HepG2 (cell line): Measurements from ENCODE around the gene EIF2S2. TPM values are rescaled to one million over a fixed set of nuclear protein-coding genes. Genes with fewer than 3 reads are reported as not detected.

Experiments
- ATAC-seq: fragments of 200-7000 bp; cut with Tn5 transposase; 3 replicates; pipeline ENCODE4 v1.9.1; 2020; ENCODE audit warnings: mild to moderate bottlenecking, moderate library complexity
- BruUV-seq: library from RNA; stranded (reverse); fragments of 400-500 nt; replicated peaks from 2 replicates; lab custom pipeline; 2021; lab: Mats Ljungman, UMichigan
- CTCF ChIA-PET: fragments of 300-600 bp; formaldehyde crosslinking; extraction: SDS; loops from one replicate; lab custom pipeline; 2021; ENCODE audit warnings: low total read pairs, inconsistent platforms, low intra/inter-chr PET ratio; lab: Yijun Ruan, JAX
- POLR2A ChIA-PET: fragments of 350-600 bp; sonication (Branson Sonifier 250); formaldehyde crosslinking; loops from one replicate; lab custom pipeline; 2020; ENCODE audit warnings: antibody characterized with exemption, inconsistent platforms; lab: Yijun Ruan, JAX
- DNase-seq: peaks from one replicate; pipeline ENCODE4 v3.0.0-alpha.2; 2015; ENCODE audit warnings: low spot score
- FAIRE-seq: peaks from 3 replicates; lab custom pipeline; 2011; peaks lifted over from hg19 to GRCh38; lab: Jason Lieb, UNC
- H2AFZ ChIP-seq: one replicate; pipeline ENCODE4 v1.6.1; 2011; ENCODE audit warnings: low read length, inconsistent platforms
- H3K27ac ChIP-seq: fragments of 300-600 bp; 3 replicates; pipeline ENCODE4 v1.8.0; 2011; ENCODE audit warnings: mixed run types, mild to moderate bottlenecking, mixed read lengths, low read length, inconsistent platforms; ENCODE audit not compliant: insufficient read depth; ENCODE audit errors: extremely low read length
- H3K27me3 ChIP-seq, 2 experiments: fragments of 200-600 bp in 1 of 2; 2 replicates in 1 of 2; 3 replicates in 1 of 2; pipeline versions ENCODE4 v1.6.0 to v1.8.0; 2011; ENCODE audit warnings: low read length in 2 of 2, mild to moderate bottlenecking in 2 of 2, moderate library complexity in 2 of 2, inconsistent platforms in 1 of 2; ENCODE audit not compliant: insufficient read depth in 2 of 2, control insufficient read depth in 1 of 2
- H3K36me3 ChIP-seq, 2 experiments: fragments of 200-600 bp in 1 of 2; replicated peaks in 1 of 2; 2 replicates in 1 of 2; 3 replicates in 1 of 2; pipeline versions ENCODE4 v1.5.1 to v1.8.0; 2011; ENCODE audit warnings: low read length in 2 of 2, inconsistent platforms in 1 of 2; ENCODE audit not compliant: insufficient read depth in 2 of 2, control insufficient read depth in 1 of 2
- H3K4me1 ChIP-seq: 2 replicates; pipeline ENCODE4 v1.5.1; 2012; ENCODE audit warnings: low read length, inconsistent platforms; ENCODE audit not compliant: insufficient read depth
- H3K4me2 ChIP-seq: 2 replicates; pipeline ENCODE4 v1.6.0; 2011; ENCODE audit warnings: low read depth, low read length, inconsistent platforms
- H3K4me3 ChIP-seq, 3 experiments: fragments of 200-600 bp in 1 of 3; sonication (generic), shearing (Covaris generic) in 1 of 3; replicated peaks in 1 of 3; 2 replicates each; pipeline ENCODE4 v1.5.1; 2011 to 2016; ENCODE audit warnings: low read length in 3 of 3, inconsistent platforms in 2 of 3, low read depth in 2 of 3, mild to moderate bottlenecking in 2 of 3, control low read depth in 1 of 3, mixed read lengths in 1 of 3; ENCODE audit not compliant: insufficient read depth in 1 of 3
- H3K79me2 ChIP-seq: one replicate; pipeline ENCODE4 v1.6.1; 2011; ENCODE audit warnings: low read length, inconsistent platforms; ENCODE audit not compliant: insufficient read depth
- H3K9ac ChIP-seq: 2 replicates; pipeline ENCODE4 v1.6.0; 2011; ENCODE audit warnings: mild to moderate bottlenecking, low read depth, low read length, inconsistent platforms; ENCODE audit not compliant: insufficient read depth
- H3K9me3 ChIP-seq: 2 replicates; pipeline ENCODE4 v1.5.1; 2012; ENCODE audit warnings: mild to moderate bottlenecking, low read length
- H4K20me1 ChIP-seq: 2 replicates; pipeline ENCODE4 v1.6.0; 2011; ENCODE audit warnings: inconsistent platforms, mild to moderate bottlenecking, low read length, moderate library complexity; ENCODE audit not compliant: insufficient read depth
- CREB1 ChIP-seq, 2 experiments: fragments of 450-650 bp in 1 of 2; IDR thresholded peaks; 2 replicates each; pipeline ENCODE4 v1.6.1; 2016 to 2017; ENCODE audit warnings: control low read depth in 1 of 2, mild to moderate bottlenecking in 1 of 2, missing compliant biosample characterization in 1 of 2, missing genetic modification characterization in 1 of 2
- NCOA1 ChIP-seq: sonication (generic); formaldehyde crosslinking; IDR thresholded peaks from 2 replicates; pipeline ENCODE4 v1.9.0; 2021; ENCODE audit warnings: missing genetic modification reagents
- POLR2AphosphoS5 ChIP-seq: IDR thresholded peaks from 2 replicates; pipeline ENCODE4 v1.6.1; 2012; ENCODE audit warnings: low read depth, low read length
- RCOR2 ChIP-seq: IDR thresholded peaks from 2 replicates; pipeline ENCODE4 v1.6.1; 2016; ENCODE audit warnings: missing biosample characterization, missing genetic modification reagents
- SNAI1 ChIP-seq: sonication (generic); formaldehyde crosslinking; IDR thresholded peaks from 2 replicates; pipeline ENCODE4 v1.5.0; 2020; ENCODE audit warnings: mild to moderate bottlenecking, missing genetic modification reagents, borderline replicate concordance
- ZC3H4 ChIP-seq: sonication (generic); formaldehyde crosslinking; IDR thresholded peaks from 2 replicates; pipeline ENCODE4 v1.4.0; 2020; ENCODE audit warnings: missing genetic modification reagents, borderline replicate concordance
- ZMYM3 ChIP-seq: sonication (generic); formaldehyde crosslinking; IDR thresholded peaks from 2 replicates; pipeline ENCODE4 v1.5.1; 2020; ENCODE audit warnings: mild to moderate bottlenecking, missing genetic modification reagents
- ZNF225 ChIP-seq: sonication (generic); formaldehyde crosslinking; IDR thresholded peaks from 2 replicates; pipeline ENCODE4 v1.4.0; 2020; ENCODE audit warnings: mild to moderate bottlenecking, missing genetic modification reagents
- ZNF263 ChIP-seq: sonication (generic); formaldehyde crosslinking; IDR thresholded peaks from 2 replicates; pipeline ENCODE4 v1.4.0; 2020; ENCODE audit warnings: missing genetic modification reagents
- ZNF562 ChIP-seq: sonication (generic); formaldehyde crosslinking; IDR thresholded peaks from 2 replicates; pipeline ENCODE4 v1.8.0; 2022; ENCODE audit warnings: missing genetic modification reagents, borderline replicate concordance
- ZNF629 ChIP-seq: sonication (generic); formaldehyde crosslinking; conservative IDR thresholded peaks from 2 replicates; pipeline ENCODE4 v1.5.0; 2020; ENCODE audit warnings: missing genetic modification reagents
- ZNF790 ChIP-seq: sonication (generic); formaldehyde crosslinking; IDR thresholded peaks from 2 replicates; pipeline ENCODE4 v1.8.0; 2022; ENCODE audit warnings: missing genetic modification reagents, mild to moderate bottlenecking, borderline replicate concordance
- WGBS: methylation state at CpG from one replicate; pipeline ENCODE4 v1.1.6; 2017; ENCODE audit warnings: low lambda C conversion rate; 5-methylcytosine and 5-hydroxymethylcytosine counted together
- in situ Hi-C: cut with HindIII; loops from 2 replicates; pipeline ENCODE4 v1.10.0; 2017; ENCODE audit warnings: low pct_unique_long_range_greater_than_20kb; ENCODE audit not compliant: extremely low pct_ligation_motif_present
- intact Hi-C: fragments of 100-400 bp; cut with micrococcal nuclease; formaldehyde crosslinking; loops from one replicate; pipeline ENCODE4 v1.10.0; 2022; ENCODE audit not compliant: unreplicated experiment
- polyA plus RNA-seq, 8 experiments: library from polyadenylated mRNA; depleted of rRNA in 3 of 8; stranded (reverse) in 7 of 8; unstranded in 1 of 8; fragments of >200 nt; fragmentation: Illumina TruSeq in 4 of 8; extraction: Trizol in 4 of 8; gene quantifications; 2 replicates each; pipeline versions ENCODE4 v1.2.1 to v1.2.3, GENCODE V29; 2011 to 2016; ENCODE audit warnings: low read depth in 4 of 8, missing spikeins in 1 of 8, mixed read lengths in 1 of 8; ENCODE audit not compliant: insufficient read depth in 1 of 8
- total RNA-seq, 5 experiments: library from RNA; depleted of rRNA; stranded (reverse); fragments of >200 nt; fragmentation: Illumina TruSeq; extraction: Trizol; gene quantifications; 2 replicates each; pipeline ENCODE4 v1.2.3, GENCODE V29; 2016; ENCODE audit warnings: low read depth in 1 of 5
- TF ChIP-seq, protein P1 (sequence below): sonication (generic); formaldehyde crosslinking; IDR thresholded peaks from 2 replicates; pipeline ENCODE4 v1.8.0; 2022; ENCODE audit warnings: mild to moderate bottlenecking, missing genetic modification reagents, moderate library complexity

Gene EIF2S2
- total and polyA plus RNA-seq, 2 of the 13 experiments (the other 11 are each of a cell fraction or from before 2014, with no cell fraction given) = 126 to 213 TPM

GRCh38 chr20:34049897-34050695 is 61.9 kb downstream of the EIF2S2 start:
- ATAC-seq (peak; percentile 12; the same call in 2 of the 3 replicates), FAIRE-seq (no peak), DNase-seq (no peak)
- BruUV-seq = no TSS peak
- 87% methylated on average over 4 of the region's 4 CpGs for WGBS
- Histone ChIP-seq H3K4me3 (no peak overlapping the region), H3K79me2 (peaks cover 92% of the 10 kb centered on the region), H3K27me3 (no peaks in the 10 kb centered on the region), H3K27ac (no peak overlapping the region), H2AFZ (no peak overlapping the region), H3K4me2 (no peak overlapping the region), H3K9ac (no peak overlapping the region), H3K4me1 (peaks cover 63% of the 10 kb centered on the region), H4K20me1 (peaks cover 72% of the 10 kb centered on the region), H3K9me3 (no peaks in the 10 kb centered on the region), H3K36me3 (peaks cover 4 to 25% of the 10 kb centered on the region in 2 experiments; a peak in 4 of 5 replicates)
- intact Hi-C loops (no loop called here), in situ Hi-C loops (no loop called here)
- ChIA-PET POLR2A (interaction anchor here (1.2 kb wide), 1 partner anchor 57 kb away, joined by 5 read pairs; no protein-coding TSS in a partner anchor), CTCF (no interaction called here)
- peak; percentile 73 for TF ChIP-seq ZNF263
- TF ChIP-seq ZMYM3 (CRISPR knock-in tag) = peak; percentile 29; the same call in 1 of the 2 replicates
- TF ChIP-seq SNAI1 (CRISPR knock-in tag) = no peak
- TF ChIP-seq ZNF629 = peak; percentile 81

DNA sequence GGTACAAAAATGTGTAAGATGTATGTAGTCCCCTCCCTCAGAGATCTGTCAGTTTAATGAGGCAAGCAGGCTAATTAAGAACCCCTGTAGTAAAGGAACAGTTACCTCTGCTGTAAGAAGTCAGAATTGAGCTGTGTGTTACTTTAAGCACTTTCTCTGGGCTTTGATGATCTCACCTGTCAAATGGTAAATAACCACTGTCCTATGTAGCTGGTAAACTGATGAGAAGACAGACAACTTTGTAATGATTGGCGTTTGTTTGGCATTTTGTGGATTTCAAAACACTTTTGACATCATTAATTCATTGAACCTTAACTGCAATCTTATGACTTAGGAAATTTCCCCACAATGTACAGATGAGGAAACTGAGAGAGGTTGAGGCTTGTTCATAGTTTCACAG is 62.7 kb downstream of the EIF2S2 start:
- no peak for FAIRE-seq
- Histone ChIP-seq H3K79me2 (peaks cover 93% of the 10 kb centered on the region), H3K36me3 (peaks cover 6 to 28% of the 10 kb centered on the region in 2 experiments)
- TF ChIP-seq POLR2AphosphoS5 (no peak), CREB1 (IDR thresholded peaks at IDR 0.05) (no peak), CREB1 (CRISPR knock-in tag; IDR thresholded peaks at IDR 0.05) (no peak), ZNF562 (CRISPR knock-in tag) (no peak), RCOR2 (no peak), ZNF225 (no peak), ZNF790 (CRISPR knock-in tag) (no peak), ZC3H4 (no peak), NCOA1 (no peak)
- TF ChIP-seq, protein P1, sequence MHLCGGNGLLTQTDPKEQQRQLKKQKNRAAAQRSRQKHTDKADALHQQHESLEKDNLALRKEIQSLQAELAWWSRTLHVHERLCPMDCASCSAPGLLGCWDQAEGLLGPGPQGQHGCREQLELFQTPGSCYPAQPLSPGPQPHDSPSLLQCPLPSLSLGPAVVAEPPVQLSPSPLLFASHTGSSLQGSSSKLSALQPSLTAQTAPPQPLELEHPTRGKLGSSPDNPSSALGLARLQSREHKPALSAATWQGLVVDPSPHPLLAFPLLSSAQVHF (CRISPR knock-in tag) = no peak

More for the DNA sequence above, 62.7 kb downstream of the EIF2S2 start:
- CTCF ChIA-PET = no interaction called here
- DNase-seq = no peak
- Histone ChIP-seq H4K20me1 (peaks cover 76% of the 10 kb centered on the region), H3K27me3 (no peaks in the 10 kb centered on the region), H3K4me2 (no peak overlapping the region), H3K9me3 (no peaks in the 10 kb centered on the region), H3K4me3 (no peak overlapping the region), H3K4me1 (peaks cover 70% of the 10 kb centered on the region), H3K27ac (no peak overlapping the region), H2AFZ (no peak overlapping the region), H3K9ac (no peak overlapping the region)
- in situ Hi-C loops = no loop called here
- no TSS peak for BruUV-seq
- POLR2A ChIA-PET = interaction anchor here (1.2 kb wide), 1 partner anchor 56 kb away, joined by 5 read pairs; no protein-coding TSS in a partner anchor
- 90% methylated on average over 1 of the region's 1 CpG for WGBS
- ATAC-seq = no peak
- intact Hi-C loops = no loop called here
